ENCODE results near the gene YES1. TPM values are rescaled to one million over a fixed set of nuclear protein-coding genes. Genes with fewer than 3 reads are reported as not detected.

YES1 gene
- total and polyA plus RNA-seq, 2 of the 13 experiments (the other 11 are each of a cell fraction or from before 2014, with no cell fraction given): 17.2 to 70.8 TPM

- TF ChIP-seq HNF1B (CRISPR knock-in tag; IDR thresholded peaks at IDR 0.05) (peak; percentile 49; the same call in 1 of the 2 replicates), ZNF687 (CRISPR knock-in tag; IDR thresholded peaks at IDR 0.05) (peak; percentile 58), BATF2 (CRISPR knock-in tag; IDR thresholded peaks at IDR 0.05) (no peak), MYNN (CRISPR knock-in tag; IDR thresholded peaks at IDR 0.05; ENCODE audit: low read depth) (0 out of 2 replicates have a peak, but pooled peaks have one; percentile 15)
These were observed 27.4 kb upstream of the YES1 start (continued) for GRCh38 chr18:839224-840022.

Measured in HepG2 (cell line).